GM12878 (cell line): Measurements from ENCODE around the gene R3HDM1. TPM values are rescaled to one million over a fixed set of nuclear protein-coding genes. Genes with fewer than 3 reads are reported as not detected.

Experiments
- CBX3 ChIP-seq: fragments of 200-600 bp; sonication (generic); IDR thresholded peaks from 2 replicates; pipeline ENCODE4 v1.6.1; 2016; ENCODE audit warnings: low read depth, borderline replicate concordance
- ELK1 ChIP-seq: IDR thresholded peaks from 2 replicates; pipeline ENCODE4 v1.6.1; 2012; ENCODE audit warnings: low read depth, low read length, improper control_type of control experiment
- JUNB ChIP-seq: IDR thresholded peaks from 2 replicates; pipeline ENCODE4 v1.6.1; 2016; ENCODE audit warnings: antibody characterized with exemption, mild to moderate bottlenecking
- MEF2A ChIP-seq: IDR thresholded peaks from 2 replicates; pipeline ENCODE4 v1.6.1; 2011; ENCODE audit warnings: low read depth, mild to moderate bottlenecking, low read length, moderate library complexity; ENCODE audit not compliant: insufficient read depth
- NFYA ChIP-seq: IDR thresholded peaks from 2 replicates; pipeline ENCODE4 v1.6.1; 2011; ENCODE audit warnings: low read depth, mild to moderate bottlenecking, low read length, improper control_type of control experiment, borderline replicate concordance
- TCF3 ChIP-seq: IDR thresholded peaks from 2 replicates; pipeline ENCODE4 v1.6.1; 2012; ENCODE audit warnings: low read depth, mild to moderate bottlenecking, low read length, borderline replicate concordance; ENCODE audit not compliant: insufficient read depth
- ZBTB40 ChIP-seq: fragments of 450-650 bp; IDR thresholded peaks from 2 replicates; pipeline ENCODE4 v1.6.1; 2016; ENCODE audit warnings: mild to moderate bottlenecking, moderate library complexity, borderline replicate concordance
- polyA plus RNA-seq, 11 experiments: library from polyadenylated mRNA; depleted of rRNA in 4 of 11; unstranded in 6 of 11; stranded (reverse) in 5 of 11; fragments of >200 nt; fragmentation: Nextera tagmentation in 4 of 11; fragmentation: Illumina TruSeq in 1 of 11; extraction: Ambion mirVana in 4 of 11; extraction: Trizol in 1 of 11; gene quantifications; 1 replicate in 1 of 11; 2 replicates in 10 of 11; pipeline versions ENCODE4 v1.2.1 to v1.2.3, GENCODE V29; 2011 to 2016; ENCODE audit warnings: inconsistent platforms in 2 of 11, missing spikeins in 2 of 11, low read depth in 1 of 11
- total RNA-seq, 4 experiments: library from RNA; depleted of rRNA in 3 of 4; stranded (reverse); fragments of >200 nt in 3 of 4; fragmentation: Illumina TruSeq in 1 of 4; extraction: Trizol in 1 of 4; gene quantifications; 2 replicates each; pipeline versions ENCODE4 v1.2.1 to v1.2.3, GENCODE V29; 2013 to 2021
- TF ChIP-seq, protein P1 (sequence below), 3 experiments: IDR thresholded peaks in 2 of 3; conservative IDR thresholded peaks in 1 of 3; 2 replicates each; pipeline ENCODE4 v1.5.1; 2011; ENCODE audit warnings: low read depth in 3 of 3, low read length in 3 of 3, mild to moderate bottlenecking in 3 of 3, control low read depth in 2 of 3, moderate library complexity in 2 of 3, inconsistent platforms in 1 of 3, mixed read lengths in 1 of 3; ENCODE audit not compliant: control insufficient read depth in 2 of 3, insufficient read depth in 1 of 3; ENCODE audit errors: extremely low read depth in 1 of 3

Gene R3HDM1
- total and polyA plus RNA-seq, 10 of the 15 experiments (the other 5 are each of a cell fraction or from before 2014, with no cell fraction given) = 16.8 to 89.6 (median 47.7) TPM

DNA sequence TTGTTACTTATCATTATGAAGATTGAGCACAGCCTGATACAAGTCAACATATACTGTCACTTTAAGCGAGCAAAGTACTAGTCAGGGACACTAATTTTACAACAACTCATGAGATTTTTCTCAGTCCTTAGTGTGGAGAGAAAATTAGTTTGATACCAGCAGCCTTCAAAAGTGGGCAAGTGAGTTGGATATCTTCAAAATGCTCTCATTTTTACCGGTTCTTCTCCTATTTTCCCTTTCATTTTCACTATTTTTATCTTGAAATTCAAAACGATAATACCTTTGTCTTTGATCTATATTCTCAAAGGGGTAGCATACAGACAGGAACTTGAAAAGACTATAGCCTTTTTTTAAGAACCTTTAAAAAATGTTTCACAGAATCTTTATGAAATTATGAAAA lies 158.4 kb downstream of the R3HDM1 start (continued):
- TF ChIP-seq, protein P1, sequence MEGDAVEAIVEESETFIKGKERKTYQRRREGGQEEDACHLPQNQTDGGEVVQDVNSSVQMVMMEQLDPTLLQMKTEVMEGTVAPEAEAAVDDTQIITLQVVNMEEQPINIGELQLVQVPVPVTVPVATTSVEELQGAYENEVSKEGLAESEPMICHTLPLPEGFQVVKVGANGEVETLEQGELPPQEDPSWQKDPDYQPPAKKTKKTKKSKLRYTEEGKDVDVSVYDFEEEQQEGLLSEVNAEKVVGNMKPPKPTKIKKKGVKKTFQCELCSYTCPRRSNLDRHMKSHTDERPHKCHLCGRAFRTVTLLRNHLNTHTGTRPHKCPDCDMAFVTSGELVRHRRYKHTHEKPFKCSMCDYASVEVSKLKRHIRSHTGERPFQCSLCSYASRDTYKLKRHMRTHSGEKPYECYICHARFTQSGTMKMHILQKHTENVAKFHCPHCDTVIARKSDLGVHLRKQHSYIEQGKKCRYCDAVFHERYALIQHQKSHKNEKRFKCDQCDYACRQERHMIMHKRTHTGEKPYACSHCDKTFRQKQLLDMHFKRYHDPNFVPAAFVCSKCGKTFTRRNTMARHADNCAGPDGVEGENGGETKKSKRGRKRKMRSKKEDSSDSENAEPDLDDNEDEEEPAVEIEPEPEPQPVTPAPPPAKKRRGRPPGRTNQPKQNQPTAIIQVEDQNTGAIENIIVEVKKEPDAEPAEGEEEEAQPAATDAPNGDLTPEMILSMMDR (IDR thresholded peaks at IDR 0.05 in 2 of 3, conservative IDR thresholded peaks at IDR 0.05 in 1 of 3; ENCODE audit: control insufficient read depth in 2 of 3, extremely low read depth in 1 of 3, insufficient read depth in 1 of 3, low read depth in 3 of 3, low read length in 3 of 3) = no peak
- TF ChIP-seq CBX3 (no peak), JUNB (peak; percentile 58), NFYA (no peak), MEF2A (peak; percentile 47; the same call in 1 of the 2 replicates), ELK1 (no peak), ZBTB40 (no peak), TCF3 (no peak)
